HG03159 (cell line): ENCODE results near the gene CIDEC.

Source experiments
- ATAC-seq: cut with Tn5 transposase; IDR thresholded peaks from one replicate; pipeline ENCODE4 v1.9.1; 2021; ENCODE audit warnings: mild to moderate bottlenecking, moderate library complexity; ENCODE audit not compliant: unreplicated experiment

The CIDEC gene

DNA sequence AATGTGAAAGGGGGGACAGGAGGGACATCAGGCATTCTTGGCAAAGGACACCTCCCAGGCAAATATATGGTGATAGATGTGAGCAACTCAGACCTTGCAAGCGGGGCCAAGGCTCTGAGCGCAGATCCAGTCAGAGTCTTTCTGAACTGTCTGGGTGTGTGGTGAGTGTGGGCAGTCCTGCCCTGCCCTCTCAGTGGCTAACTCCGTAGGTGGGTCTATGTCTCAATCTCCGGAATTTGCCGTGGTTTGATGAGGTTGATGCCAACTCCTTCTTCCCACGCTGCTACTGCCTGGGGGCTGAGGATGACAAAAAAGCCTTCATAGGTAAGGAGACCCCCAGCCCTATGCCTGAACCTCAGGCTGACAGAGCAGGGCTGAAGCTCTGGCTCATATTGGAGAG is 62.6 kb downstream of the CIDEC start:
- no peak for ATAC-seq
